ENCODE data around the gene POLE2. TPM values are rescaled to one million over a fixed set of nuclear protein-coding genes. Genes with fewer than 3 reads are reported as not detected.

POLE2 gene
- total and polyA plus RNA-seq, 2 of the 13 experiments (the other 11 are each of a cell fraction or from before 2014, with no cell fraction given) = 16.6 to 37.0 TPM

GRCh38 chr14:49598485-49599300 lies 89.3 kb downstream of the POLE2 start, which contains the start of gene LRR1 (continued):
- TF ChIP-seq ZBTB4 (CRISPR knock-in tag; IDR thresholded peaks at IDR 0.05; ENCODE audit: borderline replicate concordance) = no peak
- TF ChIP-seq RBM39 (IDR thresholded peaks at IDR 0.05; ENCODE audit: low read depth, low read length, poor library complexity, severe bottlenecking) = peak; percentile 87
- TF ChIP-seq POGZ (CRISPR knock-in tag; IDR thresholded peaks at IDR 0.05) = peak; percentile 83
- peak; percentile 26; the same call in 1 of the 2 replicates for TF ChIP-seq SKIL (CRISPR knock-in tag; IDR thresholded peaks at IDR 0.05; ENCODE audit: borderline replicate concordance)
- TF ChIP-seq ZNF414 (CRISPR knock-in tag; IDR thresholded peaks at IDR 0.05) = no peak
- no peak for TF ChIP-seq ZNF615 (CRISPR knock-in tag; IDR thresholded peaks at IDR 0.05; ENCODE audit: borderline replicate concordance)
- no peak for TF ChIP-seq ZSCAN22 (CRISPR knock-in tag; IDR thresholded peaks at IDR 0.05)
- TF ChIP-seq CCDC6 (CRISPR knock-in tag; IDR thresholded peaks at IDR 0.05) = peak; percentile 80; the same call in 1 of the 2 replicates
- no peak for TF ChIP-seq ZNF549 (CRISPR knock-in tag; IDR thresholded peaks at IDR 0.05)
- TF ChIP-seq SRSF4 (IDR thresholded peaks at IDR 0.05; ENCODE audit: low read depth, low read length, poor library complexity, severe bottlenecking) = no peak
- no peak; the same call in 1 of the 2 replicates for TF ChIP-seq E2F2 (CRISPR knock-in tag; IDR thresholded peaks at IDR 0.05; ENCODE audit: borderline replicate concordance)
- TF ChIP-seq PHF20 (CRISPR knock-in tag; IDR thresholded peaks at IDR 0.05) = peak; percentile 76; the same call in 1 of the 2 replicates
- TF ChIP-seq ZNF639 (CRISPR knock-in tag; conservative IDR thresholded peaks at IDR 0.05) = peak; percentile 92
- TF ChIP-seq AGO2 (optimal IDR thresholded peaks at IDR 0.05; ENCODE audit: low read depth, low read length) = peak; percentile 86
- TF ChIP-seq ZNF674 (CRISPR knock-in tag; IDR thresholded peaks at IDR 0.05; ENCODE audit: low read depth) = no peak
- peak; percentile 76; the same call in 1 of the 2 replicates for TF ChIP-seq ZNF879 (CRISPR knock-in tag; IDR thresholded peaks at IDR 0.05)
- no peak for TF ChIP-seq ZNF678 (CRISPR knock-in tag; IDR thresholded peaks at IDR 0.05)
- no peak for TF ChIP-seq LBX2 (CRISPR knock-in tag; IDR thresholded peaks at IDR 0.05; ENCODE audit: borderline replicate concordance)
- TF ChIP-seq ZMAT3 (CRISPR knock-in tag; conservative IDR thresholded peaks at IDR 0.05) = peak; percentile 73; the same call in 1 of the 2 replicates
